Testis (tissue), 3 donors: ENCODE data around the gene OR2A12. TPM values are rescaled to one million over a fixed set of nuclear protein-coding genes. Genes with fewer than 3 reads are reported as not detected.

Experiments used
- DNase-seq: peaks from one replicate; pipeline ENCODE4 v3.0.0-alpha.2; 2019
- H3K27ac ChIP-seq, 2 donors: fragments of 200-600 bp; sonication (generic); one replicate each; pipeline ENCODE4 v1.5.1; 2019
- H3K27me3 ChIP-seq: fragments of 200-600 bp; sonication (generic); one replicate; pipeline ENCODE4 v1.5.1; 2019
- H3K36me3 ChIP-seq: fragments of 200-600 bp; sonication (generic); one replicate; pipeline ENCODE4 v1.5.1; 2017; ENCODE audit warnings: low read depth; ENCODE audit errors: missing control alignments
- H3K4me1 ChIP-seq: fragments of 200-600 bp; sonication (generic); one replicate; pipeline ENCODE4 v1.5.1; 2019
- H3K4me3 ChIP-seq, 2 donors: fragments of 200-600 bp; sonication (generic); one replicate each; pipeline ENCODE4 v1.5.1; 2017 to 2019
- H3K9me3 ChIP-seq: fragments of 200-600 bp; sonication (generic); one replicate; pipeline ENCODE4 v1.5.1; 2017
- POLR2A ChIP-seq: fragments of 450-650 bp; IDR thresholded peaks from one replicate; pipeline ENCODE4 v1.6.1; 2017; ENCODE audit warnings: antibody characterized with exemption, mild to moderate bottlenecking, moderate library complexity
- WGBS, 2 donors: methylation state at CpG; one replicate each; pipeline ENCODE4 v1.1.5; 2018; 5-methylcytosine and 5-hydroxymethylcytosine counted together
- intact Hi-C: fragments of 100-400 bp; cut with DNase I; formaldehyde crosslinking; loops from one replicate; pipeline ENCODE4 v1.15.1; 2023; ENCODE audit warnings: low total_unique reads
- polyA plus RNA-seq: library from polyadenylated mRNA; stranded (reverse); fragments of 350-450 nt; fragmentation: Illumina TruSeq; extraction: RNeasy Lipid Tissue Mini Kit (QIAGEN cat#74804); gene quantifications from one replicate; pipeline ENCODE4 v1.2.3, GENCODE V29; 2014; ENCODE audit warnings: low read depth, low replicate concordance; ENCODE audit not compliant: insufficient read depth
- total RNA-seq, 2 donors: library from RNA; depleted of rRNA; stranded (reverse); fragments of >200 nt; gene quantifications; one replicate each; pipeline ENCODE4 v1.2.3, GENCODE V29; 2016
- TF ChIP-seq, protein P1 (sequence below), 3 experiments: fragments of 450-650 bp in 2 of 3; fragments of 200-600 bp in 1 of 3; sonication (generic) in 1 of 3; IDR thresholded peaks; one replicate each; pipeline ENCODE4 v1.5.1; 2016 to 2019; ENCODE audit warnings: antibody characterized with exemption in 3 of 3, mild to moderate bottlenecking in 2 of 3, moderate library complexity in 1 of 3

The OR2A12 gene
- total and polyA plus RNA-seq, 3 donors from 2014 or later, result 0.06 to 0.39 TPM; not detected in 1

DNA sequence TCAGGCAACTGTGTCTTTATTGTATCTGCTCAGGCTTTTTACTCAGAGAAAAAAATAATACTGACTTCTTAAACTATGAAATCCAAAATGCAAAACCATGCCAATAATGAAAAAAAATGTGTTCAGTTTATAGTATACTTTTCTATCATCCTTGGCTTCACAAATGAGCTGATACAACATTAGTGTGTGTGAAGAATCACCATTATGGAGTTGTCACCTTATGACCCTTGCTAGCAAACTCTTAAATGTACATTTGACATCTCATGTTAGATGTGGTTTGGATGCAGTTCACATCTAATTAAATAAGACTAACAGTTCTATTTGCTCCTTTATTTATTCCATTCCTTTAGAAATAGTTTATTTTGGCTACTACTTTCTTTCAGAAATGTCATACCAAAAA is 19.1 kb downstream of the OR2A12 start:
- Histone ChIP-seq H3K4me3 (no peak overlapping the region), H3K4me1 (no peaks in the 10 kb centered on the region), H3K27me3 (no peaks in the 10 kb centered on the region), H3K36me3 (no peaks in the 10 kb centered on the region), H3K9me3 (no peaks in the 10 kb centered on the region), H3K27ac (no peak overlapping the region)
- intact Hi-C loops, result no loop called here
- DNase-seq, result no peak
- TF ChIP-seq POLR2A, result no peak
- TF ChIP-seq, protein P1, sequence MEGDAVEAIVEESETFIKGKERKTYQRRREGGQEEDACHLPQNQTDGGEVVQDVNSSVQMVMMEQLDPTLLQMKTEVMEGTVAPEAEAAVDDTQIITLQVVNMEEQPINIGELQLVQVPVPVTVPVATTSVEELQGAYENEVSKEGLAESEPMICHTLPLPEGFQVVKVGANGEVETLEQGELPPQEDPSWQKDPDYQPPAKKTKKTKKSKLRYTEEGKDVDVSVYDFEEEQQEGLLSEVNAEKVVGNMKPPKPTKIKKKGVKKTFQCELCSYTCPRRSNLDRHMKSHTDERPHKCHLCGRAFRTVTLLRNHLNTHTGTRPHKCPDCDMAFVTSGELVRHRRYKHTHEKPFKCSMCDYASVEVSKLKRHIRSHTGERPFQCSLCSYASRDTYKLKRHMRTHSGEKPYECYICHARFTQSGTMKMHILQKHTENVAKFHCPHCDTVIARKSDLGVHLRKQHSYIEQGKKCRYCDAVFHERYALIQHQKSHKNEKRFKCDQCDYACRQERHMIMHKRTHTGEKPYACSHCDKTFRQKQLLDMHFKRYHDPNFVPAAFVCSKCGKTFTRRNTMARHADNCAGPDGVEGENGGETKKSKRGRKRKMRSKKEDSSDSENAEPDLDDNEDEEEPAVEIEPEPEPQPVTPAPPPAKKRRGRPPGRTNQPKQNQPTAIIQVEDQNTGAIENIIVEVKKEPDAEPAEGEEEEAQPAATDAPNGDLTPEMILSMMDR (IDR thresholded peaks at IDR 0.05), result no peak

DNA sequence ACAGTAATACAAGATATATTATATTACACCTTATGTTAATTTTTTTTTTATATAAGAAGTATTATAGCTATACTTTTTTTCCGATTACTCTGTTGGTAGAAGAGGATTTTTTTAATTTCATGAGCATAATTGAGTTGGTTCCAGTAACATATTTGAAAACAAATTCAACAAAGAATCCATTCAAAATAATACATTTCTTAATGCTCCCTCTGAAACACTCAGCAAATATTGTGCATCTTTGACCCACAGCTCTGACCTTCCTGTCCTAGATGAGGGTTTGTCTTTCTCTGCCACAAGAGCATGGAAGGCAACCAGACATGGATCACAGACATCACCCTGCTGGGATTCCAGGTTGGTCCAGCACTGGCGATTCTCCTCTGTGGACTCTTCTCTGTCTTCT is 23.2 kb downstream of the OR2A12 start, which contains the start of gene OR2A2:
Gene OR2A2 (plus strand): TSS at position 301 of the 400 bp plus-strand sequence. CDS start 0 bp downstream, at position 301.
- Histone ChIP-seq H3K9me3 (no peaks in the 10 kb centered on the region), H3K4me1 (no peaks in the 10 kb centered on the region), H3K4me3 (no peak within 1 kb of the TSS), H3K27me3 (no peaks in the 10 kb centered on the region), H3K36me3 (no peaks in the 10 kb centered on the region), H3K27ac (no peak within 1 kb of the TSS)
- no peak for DNase-seq
- no peak for TF ChIP-seq POLR2A
- TF ChIP-seq, protein P1 (IDR thresholded peaks at IDR 0.05), result no peak
- intact Hi-C loops, result no loop called here
- WGBS, 2 donors, result 87 to 98% methylated on average over 2 of the region's 2 CpGs

DNA sequence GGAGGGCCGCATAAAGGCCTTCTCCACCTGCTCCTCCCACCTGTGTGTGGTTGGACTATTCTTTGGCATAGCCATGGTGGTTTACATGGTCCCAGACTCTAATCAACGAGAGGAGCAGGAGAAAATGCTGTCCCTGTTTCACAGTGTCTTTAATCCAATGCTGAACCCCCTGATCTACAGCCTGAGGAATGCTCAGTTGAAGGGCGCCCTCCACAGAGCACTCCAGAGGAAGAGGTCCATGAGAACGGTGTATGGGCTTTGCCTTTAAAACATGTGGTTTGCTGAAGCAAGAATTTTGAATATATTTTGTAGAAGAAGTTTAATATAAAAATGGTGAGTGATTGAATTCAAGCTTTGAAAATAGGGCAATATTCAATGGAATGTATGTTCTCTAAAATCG is 24.2 kb downstream of the OR2A12 start:
- TF ChIP-seq POLR2A, result no peak
- 81 to 83% methylated on average over 5 of the region's 5 CpGs for WGBS, 2 donors
- intact Hi-C loops, result no loop called here
- Histone ChIP-seq H3K27me3 (no peaks in the 10 kb centered on the region), H3K4me1 (no peaks in the 10 kb centered on the region), H3K36me3 (no peaks in the 10 kb centered on the region), H3K4me3 (no peak overlapping the region), H3K27ac (no peak overlapping the region), H3K9me3 (no peaks in the 10 kb centered on the region)
- no peak for DNase-seq

DNA sequence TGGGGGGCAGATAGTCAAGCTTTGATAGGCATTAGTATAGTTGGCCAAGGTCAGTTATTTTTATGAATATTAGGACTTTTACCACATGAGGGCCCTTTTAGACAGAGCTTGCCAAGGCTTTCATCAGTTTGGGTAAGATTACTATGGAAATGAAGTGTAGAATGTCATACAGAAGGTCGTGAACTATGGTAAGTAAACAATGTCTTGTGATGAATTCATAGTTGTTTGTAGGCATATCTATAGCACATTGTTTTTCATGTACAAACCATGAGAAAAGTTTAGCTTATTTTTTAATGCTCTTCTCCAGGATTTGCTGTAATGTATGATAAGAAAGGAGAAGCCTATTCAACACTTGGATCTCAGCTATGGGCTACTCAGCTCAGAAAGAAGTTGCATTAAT is 27.6 kb downstream of the OR2A12 start:
- intact Hi-C loops, result no loop called here
- WGBS, 2 donors, result 47 to 59% methylated on average over 1 of the region's 1 CpG
- Histone ChIP-seq H3K27ac (no peak overlapping the region), H3K4me3 (no peak overlapping the region), H3K27me3 (no peaks in the 10 kb centered on the region), H3K36me3 (no peaks in the 10 kb centered on the region), H3K9me3 (no peaks in the 10 kb centered on the region), H3K4me1 (no peaks in the 10 kb centered on the region)
- DNase-seq, result no peak
- TF ChIP-seq POLR2A, result no peak
- TF ChIP-seq, protein P1 (IDR thresholded peaks at IDR 0.05), result no peak

DNA sequence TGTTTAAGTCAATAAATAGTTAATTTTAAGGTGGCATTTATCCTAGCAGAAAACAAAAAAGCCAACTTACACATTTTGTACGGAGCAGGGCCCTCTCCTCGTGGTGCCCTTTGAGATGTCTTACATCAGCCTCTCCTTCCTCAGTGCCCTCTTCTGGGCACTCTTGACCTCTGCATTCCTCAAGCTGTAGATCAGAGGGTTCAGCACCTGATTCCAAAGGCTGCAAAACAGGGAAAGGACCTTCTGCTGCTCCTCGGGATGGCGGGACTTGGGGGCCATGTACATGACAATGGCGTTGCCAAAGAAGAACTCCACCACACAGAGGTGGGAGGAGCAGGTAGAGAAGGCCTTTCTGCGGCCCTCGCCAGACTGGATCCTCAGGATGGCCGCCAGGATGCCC is 32.3 kb downstream of the OR2A12 start:
- Histone ChIP-seq H3K36me3 (no peaks in the 10 kb centered on the region), H3K4me1 (no peaks in the 10 kb centered on the region), H3K27me3 (no peaks in the 10 kb centered on the region), H3K4me3 (no peak overlapping the region), H3K27ac (no peak overlapping the region), H3K9me3 (no peaks in the 10 kb centered on the region)
- TF ChIP-seq, protein P1 (IDR thresholded peaks at IDR 0.05), result no peak
- TF ChIP-seq POLR2A, result no peak
- intact Hi-C loops, result no loop called here
- no peak for DNase-seq
- 60 to 72% methylated on average over 7 to 8 of the region's 8 CpGs for WGBS, 2 donors
